GM18867 (cell line): ENCODE data around the gene POTEH.
"Not testable (repeated sequence)": the region's sequence is repeated elsewhere in the genome, so short reads cannot be mapped to it uniquely, and the experiment has no call there.

Experiments used
- ATAC-seq: cut with Tn5 transposase; IDR thresholded peaks from one replicate; pipeline ENCODE4 v1.9.1; 2021; ENCODE audit warnings: mild to moderate bottlenecking, moderate library complexity; ENCODE audit not compliant: unreplicated experiment

The POTEH gene

DNA sequence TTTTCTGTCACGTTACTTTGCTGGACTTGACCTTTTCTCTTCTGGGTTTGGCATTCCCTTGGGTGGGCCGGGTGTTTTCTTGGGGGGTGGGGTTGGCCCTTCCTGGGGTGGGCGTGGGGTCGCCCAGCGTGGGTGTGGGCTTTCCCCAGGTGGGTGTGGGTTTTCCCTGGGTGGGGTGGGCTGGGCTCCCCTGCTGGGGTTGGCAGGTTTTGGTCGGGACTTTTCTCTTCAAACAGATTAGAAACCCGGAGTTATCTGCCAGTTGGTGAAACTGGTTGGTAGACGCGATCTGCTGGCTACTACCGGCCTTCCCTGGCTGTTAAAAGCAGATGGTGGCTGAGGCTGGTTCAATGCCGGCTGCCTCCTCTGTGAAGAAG lies at the start of gene POTEH:
Gene POTEH, plus strand, starts transcription at position 278 of the 377 bp plus-strand sequence. Its CDS starts 52 bp downstream, at position 330.
- ATAC-seq: not testable (repeated sequence)

DNA sequence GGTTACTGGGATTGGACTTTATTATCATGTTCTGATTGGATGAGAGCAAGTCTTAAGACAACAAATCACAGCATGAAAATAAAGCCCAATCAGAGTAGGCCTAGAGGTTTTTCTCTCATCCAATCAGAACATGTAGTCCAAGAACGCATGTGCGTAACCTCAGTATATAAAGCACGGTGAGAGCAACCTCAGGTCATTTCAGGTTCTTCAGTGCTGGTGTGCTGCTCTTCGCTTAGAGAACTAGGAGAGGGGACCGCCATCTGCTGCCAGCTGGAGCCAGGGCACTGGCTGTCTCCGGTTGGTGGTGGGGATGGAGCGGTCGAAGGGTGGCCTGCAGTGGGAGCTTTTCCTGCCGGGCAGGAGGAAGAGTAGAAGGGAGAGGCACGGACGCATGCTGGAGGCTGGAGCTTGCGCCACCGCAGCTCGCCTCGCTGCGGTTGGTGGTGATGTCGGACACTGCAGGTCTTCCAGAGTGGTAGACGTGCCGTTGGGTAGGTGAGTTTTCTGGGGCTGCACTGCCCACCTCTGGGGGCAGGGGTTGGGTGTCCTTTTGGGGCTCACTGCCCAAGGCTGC lies 47.5 kb upstream of the POTEH start:
- not testable (repeated sequence) for ATAC-seq

DNA sequence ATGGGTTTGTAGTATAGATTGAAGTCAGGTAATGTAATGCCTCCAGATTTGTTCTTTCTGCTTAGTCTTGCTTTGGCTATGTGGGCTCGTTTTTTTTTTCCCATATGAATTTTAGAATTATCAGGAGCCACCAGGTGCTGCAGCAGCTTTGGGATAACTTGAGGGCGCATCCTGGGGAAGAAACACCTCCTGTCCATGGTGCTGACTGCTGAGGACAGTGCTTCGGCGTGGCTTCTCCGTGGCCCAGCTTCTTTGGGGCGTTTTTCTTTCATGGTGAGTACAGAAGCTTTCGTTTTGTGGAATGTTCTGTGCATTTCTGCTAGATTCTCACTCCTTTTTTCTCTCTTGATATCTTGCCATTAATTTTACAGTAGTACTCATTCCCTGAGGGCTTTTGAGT lies 37.9 kb upstream of the POTEH start:
- not testable (repeated sequence) for ATAC-seq

DNA sequence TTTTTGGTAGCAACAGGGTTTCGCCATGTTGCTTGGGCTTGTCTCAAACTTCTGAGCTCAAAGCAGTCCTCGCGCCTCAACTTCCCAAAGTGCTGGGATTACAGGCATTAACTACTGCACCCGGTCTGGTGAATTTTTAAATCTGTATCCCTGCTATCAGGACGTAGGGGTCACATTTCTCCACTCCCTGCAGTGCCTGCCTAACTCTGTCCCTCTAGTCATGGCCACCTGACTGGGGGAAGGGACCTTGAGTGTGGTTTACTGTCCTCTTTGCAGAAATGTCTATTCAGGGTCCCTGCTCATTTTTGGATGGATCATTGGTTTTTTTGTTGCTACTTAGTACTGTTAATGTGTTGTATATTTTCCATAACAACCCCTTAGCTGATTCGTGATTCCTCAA lies 37.1 kb upstream of the POTEH start:
- not testable (repeated sequence) for ATAC-seq

DNA sequence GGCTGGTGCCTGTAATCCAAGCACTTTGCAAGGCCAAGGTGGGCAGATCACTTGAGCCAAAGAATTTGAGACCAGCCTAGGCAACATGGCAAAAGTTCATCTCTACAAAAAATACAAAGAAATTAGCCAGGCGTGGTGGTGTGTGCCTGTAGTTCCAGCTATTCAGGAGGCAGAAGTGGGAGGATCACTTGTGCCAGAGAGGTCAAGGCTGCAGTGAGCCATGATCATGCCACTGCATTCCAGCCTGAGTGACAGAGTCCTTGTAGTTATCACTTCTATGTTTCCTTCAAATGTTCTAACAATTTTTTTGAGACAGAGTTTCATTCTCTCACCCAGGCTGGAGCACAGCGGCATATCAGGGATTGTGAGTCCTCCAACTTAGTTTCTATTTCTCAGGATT lies 36.6 kb upstream of the POTEH start:
- ATAC-seq: not testable (repeated sequence)

DNA sequence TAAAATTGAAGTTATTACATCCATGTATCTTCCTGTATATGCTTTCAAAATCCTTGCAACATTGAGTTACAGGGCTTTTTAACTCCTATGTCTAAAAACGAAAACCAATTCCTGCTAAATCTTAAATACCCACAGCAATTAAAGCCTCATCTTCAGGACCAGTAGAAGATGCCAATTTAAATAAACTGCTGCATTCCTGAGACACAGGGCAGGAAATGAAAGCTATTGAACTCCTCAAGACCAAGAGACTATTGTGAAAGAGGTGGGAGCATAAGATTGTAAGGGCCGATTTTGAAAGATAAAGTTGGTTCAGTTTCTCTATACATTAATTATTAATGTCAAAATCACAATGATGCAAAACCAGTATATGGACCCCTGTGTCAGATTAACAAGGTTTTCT lies 28.7 kb upstream of the POTEH start:
- ATAC-seq: not testable (repeated sequence)

DNA sequence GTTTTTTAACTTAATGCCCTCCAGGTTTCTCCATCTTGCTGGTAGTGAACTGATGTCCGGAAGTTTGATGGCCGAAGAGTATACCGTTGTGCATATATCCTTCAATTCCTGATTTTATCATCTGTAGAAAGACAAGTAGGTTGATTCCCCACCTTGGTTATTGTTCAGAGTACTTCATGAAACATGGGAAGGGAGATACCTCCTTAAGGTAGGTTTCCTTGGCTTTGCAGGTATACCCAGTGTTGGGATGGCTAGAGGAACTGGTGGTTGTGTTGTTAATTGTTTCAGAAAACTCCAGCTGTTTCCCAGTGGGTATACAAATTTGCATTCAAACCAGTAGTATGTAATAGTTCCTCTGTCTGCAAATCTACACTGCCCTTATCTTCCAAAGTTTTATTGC lies 25.1 kb upstream of the POTEH start:
- not testable (repeated sequence) for ATAC-seq

DNA sequence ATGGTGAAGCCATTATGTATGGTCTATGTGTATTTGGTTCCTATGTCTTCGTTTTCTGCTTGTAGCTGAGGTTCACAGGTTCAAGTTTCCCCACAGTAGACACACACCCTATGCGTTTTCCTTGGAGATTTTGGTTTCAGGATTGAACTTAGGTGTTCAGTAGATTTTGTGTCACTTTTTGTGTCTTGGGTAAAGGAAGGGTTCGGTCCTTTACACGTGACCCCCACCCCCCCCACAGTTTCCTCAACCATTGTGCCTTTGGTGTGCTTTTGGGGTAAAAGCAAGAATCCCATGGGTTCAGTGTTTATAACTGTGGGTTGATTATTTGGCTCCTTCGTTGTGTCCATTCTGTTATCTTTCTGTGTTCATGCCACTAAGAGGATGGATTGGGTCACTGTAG lies 24.3 kb upstream of the POTEH start:
- not testable (repeated sequence) for ATAC-seq

DNA sequence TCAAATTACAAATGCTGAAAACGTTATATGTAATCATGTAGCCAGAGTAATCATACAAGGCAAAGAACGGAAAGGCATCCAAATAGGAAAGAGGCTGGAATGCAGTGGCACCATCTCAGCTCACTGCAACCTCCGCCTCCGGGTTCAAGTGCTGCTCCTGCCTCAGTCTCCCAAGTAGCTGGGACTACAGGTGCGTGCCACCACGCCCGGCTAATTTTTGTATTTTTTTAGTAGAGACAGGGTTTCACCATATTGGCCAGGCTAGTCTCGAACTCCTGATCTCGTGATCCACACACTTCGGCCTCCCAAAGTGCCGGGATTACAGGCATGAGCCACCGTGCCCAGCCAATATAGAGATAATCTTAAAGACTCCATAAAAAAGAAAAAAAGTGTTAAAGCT lies 20.4 kb upstream of the POTEH start:
- not testable (repeated sequence) for ATAC-seq

DNA sequence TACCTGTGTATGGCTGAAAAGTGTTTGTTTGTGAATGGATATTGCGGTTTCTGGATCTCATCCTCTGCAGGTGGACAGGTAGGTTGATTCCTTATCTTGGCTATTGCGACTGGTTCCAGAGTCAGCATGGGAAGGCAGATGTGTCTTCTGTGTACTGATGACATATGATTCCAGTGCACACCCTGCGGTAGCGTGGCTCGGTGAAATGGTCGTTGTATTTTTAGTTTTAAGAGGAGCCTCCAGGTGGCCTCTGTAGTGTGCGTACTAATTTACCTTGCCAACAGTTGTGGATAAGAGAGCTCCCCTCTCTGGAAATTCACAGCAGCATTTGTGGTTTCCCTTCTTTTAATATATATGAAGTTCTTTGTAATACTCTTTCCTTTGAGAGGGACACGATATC lies 10.1 kb upstream of the POTEH start:
- ATAC-seq: not testable (repeated sequence)

DNA sequence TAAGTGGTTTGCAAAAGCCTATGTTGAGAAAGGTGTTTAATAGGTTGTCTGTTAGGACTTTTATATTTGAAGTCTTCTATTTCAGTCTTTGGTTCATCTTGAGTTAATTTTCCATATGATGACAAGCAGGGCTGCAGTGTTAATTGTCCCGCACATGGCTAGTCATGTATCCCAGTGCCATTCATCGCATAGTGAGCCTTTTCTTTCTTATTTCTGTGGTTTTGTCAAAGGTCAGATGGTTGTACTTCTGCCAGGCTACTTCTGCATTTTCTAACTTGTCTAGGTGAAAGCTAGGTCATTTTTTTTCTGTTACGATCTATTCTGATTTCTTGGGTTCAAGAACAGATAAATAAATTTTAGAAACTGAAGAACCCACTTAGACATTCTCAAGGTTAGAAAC lies 5.7 kb upstream of the POTEH start:
- peak; percentile 27 for ATAC-seq

DNA sequence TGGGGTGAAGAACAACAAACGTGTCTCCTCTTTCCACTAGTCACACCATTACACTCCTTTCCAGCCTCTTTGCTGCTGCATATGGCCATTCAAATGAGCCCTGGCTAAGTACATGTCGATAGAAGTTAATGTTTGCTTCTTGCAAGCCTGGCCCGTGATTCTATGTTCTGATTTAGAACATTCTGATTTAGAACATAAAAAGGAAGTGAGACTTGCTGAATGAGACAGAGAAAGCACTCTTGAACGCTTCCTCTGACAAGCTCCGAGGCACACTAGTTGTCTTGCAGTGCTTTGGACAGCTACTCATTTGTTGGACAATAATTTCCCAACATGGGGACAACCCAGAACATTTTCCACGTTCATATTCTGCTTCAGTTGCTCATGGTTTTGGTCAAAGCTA lies 5.1 kb upstream of the POTEH start:
- ATAC-seq: peak; percentile 85

DNA sequence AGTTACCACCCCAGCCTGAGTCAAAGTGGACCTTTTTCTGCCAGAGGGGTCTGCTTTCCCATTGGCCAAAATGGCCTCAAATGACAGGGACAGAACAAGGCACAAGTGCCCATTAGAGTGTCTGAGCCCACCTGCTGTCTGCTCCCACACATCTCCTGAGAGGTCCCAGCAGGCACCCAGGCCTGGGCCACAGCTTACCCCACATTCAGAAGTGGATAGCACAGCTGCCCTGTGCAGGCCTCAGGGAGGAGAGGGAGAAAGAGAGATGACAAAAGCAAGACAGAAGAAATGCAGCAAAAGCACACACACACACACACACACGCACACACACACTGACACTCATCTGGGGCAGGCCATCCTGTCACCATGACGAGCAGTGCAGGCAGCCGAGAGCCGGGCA lies 4.2 kb upstream of the POTEH start:
- not testable (repeated sequence) for ATAC-seq

DNA sequence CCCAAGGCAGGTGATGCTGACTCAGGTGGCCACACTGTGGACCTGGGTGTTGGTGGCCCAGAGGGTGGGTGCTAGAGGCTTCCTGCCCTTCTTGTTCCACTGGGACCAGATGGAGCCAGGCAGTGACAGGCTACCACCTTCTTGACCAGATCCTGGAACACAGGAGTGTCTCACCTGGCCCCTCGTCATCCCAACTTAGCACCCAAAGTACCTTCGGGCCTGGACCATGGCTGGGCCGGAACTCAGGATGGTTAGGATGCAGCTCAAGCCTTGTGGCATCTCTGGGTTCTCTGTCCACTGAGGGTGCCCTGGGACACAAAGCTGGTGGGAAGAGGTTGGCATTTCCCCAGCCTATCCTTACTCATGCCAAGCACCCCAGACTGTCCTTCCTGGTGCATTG lies 2.7 kb upstream of the POTEH start:
- not testable (repeated sequence) for ATAC-seq

DNA sequence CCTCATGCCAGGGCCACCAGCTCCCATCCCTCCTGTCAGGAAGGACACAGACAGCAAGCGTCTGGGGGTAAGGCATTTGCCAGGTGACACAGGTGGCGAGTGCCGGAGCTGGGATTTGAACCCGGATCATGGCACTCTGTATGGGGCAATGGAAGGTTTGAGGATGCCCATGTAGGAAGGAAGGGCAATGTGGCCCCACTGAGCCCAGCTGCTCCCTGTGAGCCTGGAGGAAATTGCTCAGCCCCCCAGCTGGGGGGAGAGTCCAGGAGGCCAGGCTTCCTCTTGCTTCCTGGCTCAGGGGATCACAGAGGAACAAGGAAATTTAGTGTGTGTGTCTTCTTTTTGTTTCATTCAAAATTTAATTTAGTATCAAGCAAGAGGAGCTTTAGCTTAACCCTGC lies 2.1 kb upstream of the POTEH start:
- ATAC-seq: not testable (repeated sequence)

DNA sequence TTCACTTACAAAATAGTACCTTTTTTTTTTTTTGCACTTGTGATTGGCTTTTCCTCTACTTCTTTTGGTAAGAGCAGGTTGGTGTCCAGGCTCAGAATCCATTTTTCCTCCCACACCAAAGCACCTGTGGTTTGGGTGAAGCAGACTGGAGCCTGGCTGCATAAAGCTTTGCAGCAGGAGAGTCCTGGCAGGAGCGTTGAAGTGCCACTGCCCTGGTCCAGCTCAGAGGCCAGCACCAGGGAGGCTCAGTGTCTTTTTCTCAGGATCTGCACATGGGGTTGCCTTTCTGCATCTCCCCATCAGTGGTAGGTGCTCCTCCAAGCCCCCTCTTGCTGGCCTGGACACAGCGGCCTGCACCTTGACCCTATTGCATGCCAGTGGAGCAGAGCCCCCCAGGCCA lies 1.7 kb upstream of the POTEH start:
- not testable (repeated sequence) for ATAC-seq

DNA sequence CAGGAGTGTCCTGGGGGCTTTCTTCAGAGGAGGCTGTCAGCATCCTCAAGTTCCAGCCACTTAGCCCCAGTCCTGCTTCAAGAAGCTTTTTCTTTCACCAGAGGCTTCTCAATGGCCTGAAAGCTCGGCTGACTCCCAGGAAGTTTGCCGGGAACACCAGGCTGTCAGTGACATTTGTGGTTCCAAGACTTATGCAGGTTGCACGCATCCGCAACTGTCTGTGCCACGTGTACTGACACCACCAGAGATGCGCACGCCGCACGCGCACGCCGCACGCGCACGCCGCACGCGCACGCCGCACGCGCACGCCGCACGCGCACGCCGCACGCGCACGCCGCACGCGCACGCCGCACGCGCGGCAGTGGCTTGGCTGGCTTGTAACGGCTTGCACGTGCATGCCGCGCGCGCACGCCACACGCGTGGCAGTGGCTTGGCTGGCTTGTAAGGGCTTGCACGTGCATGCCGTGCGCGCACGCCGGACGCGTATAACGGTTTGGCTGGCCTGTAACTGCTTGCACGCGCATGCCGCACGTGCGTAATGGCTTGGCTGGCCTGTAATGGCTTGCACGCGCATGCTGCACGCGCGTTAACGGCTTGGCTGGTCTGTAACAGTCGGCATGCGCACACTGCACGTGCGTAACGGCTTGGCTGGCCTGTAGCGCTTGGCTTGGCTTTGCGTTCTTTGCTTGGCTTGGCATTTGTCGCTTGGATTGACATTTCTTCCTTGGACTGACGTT lies 646 bp upstream of the POTEH start:
- ATAC-seq: not testable (repeated sequence)

DNA sequence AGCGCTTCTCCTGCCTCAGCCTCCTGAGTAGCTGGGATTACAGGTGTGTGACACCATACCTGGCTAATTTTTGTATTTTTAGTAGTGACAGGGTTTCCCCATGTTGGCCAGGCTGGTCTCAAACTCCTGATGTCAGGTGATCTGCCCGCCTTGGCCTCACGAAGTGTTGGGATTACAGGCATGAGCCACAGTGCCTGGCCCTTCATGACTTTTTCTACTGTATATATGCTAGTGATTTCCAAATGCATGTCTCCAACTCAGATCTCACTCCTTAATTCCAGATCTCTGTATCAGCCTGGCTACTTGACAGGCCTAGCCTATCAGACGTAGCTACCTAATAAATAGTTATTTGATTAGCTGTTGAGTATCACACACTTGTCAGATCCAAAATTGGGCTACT lies 23.8 kb downstream of the POTEH start:
- ATAC-seq: not testable (repeated sequence)

DNA sequence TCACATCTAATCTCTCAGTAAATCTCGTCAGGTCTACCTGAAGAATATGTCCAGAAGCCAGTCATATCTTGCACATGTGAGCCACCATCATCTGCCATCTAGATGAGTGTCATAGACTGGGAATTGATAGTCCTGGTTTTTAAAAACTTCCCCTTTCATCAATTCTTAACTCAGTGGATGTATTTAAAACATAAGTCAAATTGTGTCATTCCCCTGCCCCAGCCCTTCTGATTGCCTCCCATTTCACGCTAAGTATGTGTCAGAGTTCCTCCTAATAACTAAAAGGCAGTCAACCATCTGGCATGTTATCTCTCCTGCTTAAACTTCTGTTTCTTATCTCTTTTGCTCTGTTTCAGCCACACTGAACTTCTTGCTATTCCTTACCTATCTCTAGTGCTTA lies 24.3 kb downstream of the POTEH start:
- not testable (repeated sequence) for ATAC-seq

DNA sequence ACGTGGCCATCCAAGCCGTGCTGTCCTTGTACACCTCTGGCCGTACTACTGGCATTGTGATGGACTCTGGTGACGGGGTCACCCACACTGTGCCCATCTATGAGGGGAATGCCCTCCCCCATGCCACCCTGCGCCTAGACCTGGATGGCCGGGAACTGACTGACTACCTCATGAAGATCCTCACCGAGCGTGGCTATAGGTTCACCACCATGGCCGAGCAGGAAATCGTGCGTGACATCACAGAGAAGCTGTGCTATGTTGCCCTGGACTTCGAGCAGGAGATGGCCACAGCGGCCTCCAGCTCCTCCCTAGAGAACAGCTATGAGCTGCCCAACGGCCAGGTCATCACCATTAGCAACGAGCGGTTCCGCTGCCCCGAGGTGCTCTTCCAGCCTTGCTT lies 32.1 kb downstream of the POTEH start:
- ATAC-seq: not testable (repeated sequence)

DNA sequence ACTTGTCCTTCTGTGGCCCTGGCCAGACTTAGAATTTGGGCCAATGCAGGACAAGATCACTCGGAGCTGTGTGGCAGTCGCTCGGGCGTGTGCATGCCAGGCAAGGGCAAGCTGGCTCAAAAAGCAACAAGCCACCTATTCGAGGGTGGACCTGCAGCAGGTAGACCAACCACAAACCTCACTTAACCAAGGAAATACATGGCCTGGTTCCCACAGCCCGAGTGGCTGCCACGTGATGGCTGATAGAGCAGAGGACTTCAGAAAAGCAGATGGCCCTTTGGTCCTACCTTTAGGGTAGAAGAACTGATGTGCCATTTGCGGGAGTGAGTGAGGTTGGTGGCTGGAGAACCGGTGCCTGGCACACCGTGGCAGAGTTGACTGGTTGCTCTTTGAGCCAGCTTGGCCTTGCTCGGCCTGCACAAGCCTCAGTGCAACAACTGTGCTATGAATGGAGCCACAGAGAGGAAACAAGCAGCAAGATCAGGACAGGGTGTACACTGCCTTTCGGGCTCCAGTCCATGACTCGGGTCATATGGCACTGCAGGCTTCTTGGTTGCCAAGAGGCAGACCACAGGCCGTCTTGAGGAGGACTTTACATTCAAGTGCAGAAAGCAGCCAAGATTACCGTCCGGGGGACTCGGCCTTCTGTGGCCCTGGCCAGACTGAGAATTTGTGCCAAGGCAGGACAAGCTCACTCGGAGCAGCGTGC lies 39.5 kb downstream of the POTEH start:
- not testable (repeated sequence) for ATAC-seq

DNA sequence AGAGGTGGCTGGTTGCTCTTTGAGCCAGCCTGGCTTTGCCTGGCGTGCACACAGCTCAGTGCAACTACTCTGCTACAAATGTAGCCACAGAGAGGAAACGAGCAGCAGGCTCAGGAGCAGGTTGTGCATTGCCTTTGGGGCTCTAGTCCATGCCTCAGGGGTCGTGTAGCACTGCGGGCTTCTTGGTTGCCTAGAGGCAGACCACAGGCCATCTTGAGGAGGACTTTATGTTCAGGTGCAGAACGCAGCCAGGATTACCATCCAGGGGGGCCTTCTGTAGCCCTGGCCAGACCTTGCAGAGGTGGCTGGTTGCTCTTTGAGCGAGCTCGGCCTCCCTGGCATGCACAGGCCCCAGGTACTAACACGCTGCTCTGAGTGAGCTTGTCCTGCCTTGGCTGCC lies 41.2 kb downstream of the POTEH start:
- ATAC-seq: not testable (repeated sequence)
